HG03558 (cell line): ENCODE data around the gene SLC9A8.
"Not testable (repeated sequence)": the region's sequence is repeated elsewhere in the genome, so short reads cannot be mapped to it uniquely, and the experiment has no call there.

Experiments
- ATAC-seq: cut with Tn5 transposase; IDR thresholded peaks from one replicate; pipeline ENCODE4 v1.9.1; 2021; ENCODE audit warnings: moderate number of reproducible peaks; ENCODE audit not compliant: unreplicated experiment; ENCODE audit errors: extremely low read depth

SLC9A8 gene

DNA sequence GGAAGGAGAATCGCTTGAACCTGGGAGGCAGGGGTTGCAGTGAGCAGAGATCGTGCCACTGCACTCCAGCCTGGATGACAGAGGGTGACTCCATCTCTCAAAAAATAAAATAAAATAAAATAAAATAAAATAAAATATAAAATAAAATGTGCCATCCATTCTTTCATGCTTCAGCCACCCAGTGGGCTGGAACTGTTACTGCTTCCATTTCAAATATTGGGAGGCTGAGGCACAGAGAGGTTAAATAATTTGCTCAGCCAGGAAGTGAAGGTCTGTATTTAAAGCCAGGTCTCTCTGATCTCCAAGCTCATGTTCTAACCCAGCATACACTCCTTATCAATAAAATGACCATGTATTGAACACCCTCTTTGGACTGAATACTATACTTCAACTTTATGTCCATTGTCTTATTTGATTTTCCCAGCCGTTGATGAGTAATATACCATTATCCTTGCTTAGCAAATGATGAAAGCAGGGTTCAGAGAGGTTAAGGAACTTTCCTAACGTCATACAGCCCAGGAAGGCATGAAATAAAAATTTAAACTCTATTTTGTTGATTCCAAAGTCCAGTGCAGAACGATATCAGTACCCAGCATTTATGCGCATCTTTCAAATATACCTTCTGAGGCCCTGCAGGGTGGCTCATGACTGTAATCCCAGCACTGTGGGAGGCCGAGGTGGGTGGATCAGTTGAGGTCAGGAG lies 25.8 kb upstream of the SLC9A8 start:
- no peak for ATAC-seq

DNA sequence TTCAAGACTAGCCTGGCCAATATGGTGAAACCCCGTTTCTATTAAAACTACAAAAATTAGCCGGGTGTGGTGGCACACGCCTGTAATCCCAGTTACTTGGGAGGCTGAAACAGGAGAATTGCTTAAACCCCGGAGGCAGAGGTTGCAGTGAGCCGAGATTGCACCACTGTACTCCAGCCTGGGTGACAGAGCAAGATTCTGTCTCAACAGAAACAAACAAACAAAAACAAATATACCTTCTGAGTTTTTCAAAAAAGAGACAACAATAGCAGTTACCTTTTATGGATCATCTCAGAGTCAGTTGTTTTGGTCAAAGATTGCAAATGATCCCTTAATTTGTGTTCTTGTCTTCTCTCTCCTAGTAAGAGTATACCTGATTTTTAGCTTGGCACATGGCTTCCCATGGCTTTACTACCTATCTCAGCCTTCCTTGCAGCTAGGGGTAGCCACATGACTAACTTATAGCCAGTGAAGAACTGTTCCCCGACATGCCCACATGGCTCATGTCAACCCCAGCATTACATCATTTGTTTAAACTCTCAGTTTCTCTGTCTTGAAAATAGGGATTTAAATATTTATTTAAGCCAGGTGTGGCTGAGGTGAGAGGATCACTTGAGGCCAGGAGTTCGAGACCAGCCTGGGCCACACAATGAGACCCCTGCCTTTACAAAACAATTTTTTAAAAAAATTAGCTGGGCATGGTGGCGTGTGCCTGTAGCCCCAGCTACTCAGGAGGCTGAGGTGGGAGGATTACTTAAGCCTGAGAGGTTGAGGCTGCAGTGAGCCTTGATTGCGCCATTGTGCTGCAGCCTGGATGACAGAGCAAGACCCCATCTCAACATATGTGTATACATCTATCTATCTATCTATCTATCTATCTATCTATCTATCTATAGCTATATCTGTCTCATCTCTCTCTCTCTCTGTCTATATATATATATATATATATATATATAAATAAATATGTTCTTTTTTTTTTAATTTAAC lies 25.0 kb upstream of the SLC9A8 start:
- no peak for ATAC-seq

DNA sequence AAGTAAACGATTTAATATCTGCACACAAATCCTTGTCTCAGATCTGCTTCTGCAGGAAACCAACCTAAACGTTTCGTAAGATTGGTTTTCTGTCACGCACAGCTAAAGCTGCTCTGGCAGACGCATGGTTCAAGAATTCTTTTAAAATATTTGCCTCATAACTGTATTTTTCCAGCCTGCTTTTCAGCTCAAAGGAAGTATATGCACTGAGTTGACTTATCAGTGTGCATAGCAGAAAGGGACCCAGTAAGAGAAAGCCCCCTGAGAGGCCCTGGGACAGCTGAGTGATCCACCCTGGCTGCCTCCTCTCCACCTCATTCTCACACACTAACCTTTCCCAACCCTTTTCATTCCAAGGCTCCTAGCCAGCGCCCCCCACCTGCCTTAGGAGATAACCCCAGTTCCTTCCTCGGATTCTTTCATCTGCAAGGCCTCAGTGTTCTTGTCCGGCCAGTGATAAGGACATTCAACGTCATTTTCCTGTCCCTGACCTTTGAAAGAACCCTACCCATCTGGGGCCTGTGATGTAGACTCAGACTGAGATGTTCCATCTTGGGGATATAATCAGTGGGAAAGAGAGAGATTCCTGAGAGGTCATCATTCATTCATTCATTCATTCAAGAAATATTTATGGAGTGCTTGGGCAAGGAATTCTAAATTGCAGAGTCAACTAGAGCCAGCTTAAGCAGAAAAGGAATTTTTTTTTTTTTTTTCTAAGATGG lies 22.4 kb upstream of the SLC9A8 start:
- ATAC-seq: no peak

DNA sequence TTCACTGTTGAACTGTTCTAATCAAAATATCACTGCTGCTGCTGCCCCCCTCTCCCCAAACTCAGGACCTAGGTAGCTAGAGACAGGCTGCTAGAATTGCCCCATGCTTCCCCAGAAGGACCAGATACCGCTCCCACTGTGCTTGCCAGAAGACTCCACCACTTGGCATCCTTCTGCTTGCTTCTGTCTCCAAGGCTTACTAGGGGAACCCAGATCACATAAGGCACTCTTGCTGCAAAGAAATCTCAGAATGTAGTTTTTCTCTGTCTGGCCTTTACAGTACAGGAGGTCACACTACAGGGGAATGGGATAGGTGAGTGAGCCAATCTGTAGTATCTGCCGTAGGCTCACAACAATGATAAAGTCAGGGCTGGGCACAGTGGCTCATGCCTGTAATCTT lies 21.5 kb upstream of the SLC9A8 start:
- ATAC-seq: no peak

DNA sequence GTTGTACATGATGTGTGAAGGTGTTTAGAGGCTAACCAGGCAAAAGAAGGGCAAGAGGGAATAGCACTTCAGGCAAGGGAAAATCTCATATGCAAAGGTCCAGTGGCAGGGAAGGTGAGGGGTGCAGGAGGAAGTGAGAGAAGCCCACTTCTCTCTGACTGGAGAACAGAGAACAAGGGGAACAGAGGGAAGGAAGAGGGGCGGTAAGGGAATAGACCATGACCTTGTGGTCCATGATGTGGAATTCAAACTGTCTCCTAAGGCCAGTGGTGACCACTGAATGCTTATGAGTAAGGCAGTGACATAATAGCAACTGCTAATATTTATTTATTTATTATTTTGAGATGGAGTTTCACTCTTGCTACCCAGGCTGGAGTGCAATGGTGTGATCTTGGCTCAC lies 20.6 kb upstream of the SLC9A8 start:
- ATAC-seq: no peak

DNA sequence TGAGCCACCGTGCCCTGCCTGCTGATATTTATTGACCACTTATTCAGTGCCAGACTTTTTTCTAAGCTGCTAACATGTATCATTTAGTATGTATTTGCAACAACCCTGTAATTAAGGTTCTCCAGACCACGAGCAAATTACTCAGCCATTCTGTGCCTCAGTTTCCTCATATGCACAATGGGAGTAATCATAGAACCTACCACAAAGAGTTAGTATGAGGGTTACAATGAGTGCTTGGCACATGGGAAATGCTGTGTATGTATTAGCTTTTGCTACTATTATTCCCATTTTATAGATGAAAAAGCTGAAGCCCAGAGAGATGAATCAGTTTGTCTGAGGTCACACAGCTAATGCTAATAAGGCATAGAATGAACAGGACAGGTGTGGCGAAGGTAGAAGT lies 20.0 kb upstream of the SLC9A8 start:
- ATAC-seq: no peak

DNA sequence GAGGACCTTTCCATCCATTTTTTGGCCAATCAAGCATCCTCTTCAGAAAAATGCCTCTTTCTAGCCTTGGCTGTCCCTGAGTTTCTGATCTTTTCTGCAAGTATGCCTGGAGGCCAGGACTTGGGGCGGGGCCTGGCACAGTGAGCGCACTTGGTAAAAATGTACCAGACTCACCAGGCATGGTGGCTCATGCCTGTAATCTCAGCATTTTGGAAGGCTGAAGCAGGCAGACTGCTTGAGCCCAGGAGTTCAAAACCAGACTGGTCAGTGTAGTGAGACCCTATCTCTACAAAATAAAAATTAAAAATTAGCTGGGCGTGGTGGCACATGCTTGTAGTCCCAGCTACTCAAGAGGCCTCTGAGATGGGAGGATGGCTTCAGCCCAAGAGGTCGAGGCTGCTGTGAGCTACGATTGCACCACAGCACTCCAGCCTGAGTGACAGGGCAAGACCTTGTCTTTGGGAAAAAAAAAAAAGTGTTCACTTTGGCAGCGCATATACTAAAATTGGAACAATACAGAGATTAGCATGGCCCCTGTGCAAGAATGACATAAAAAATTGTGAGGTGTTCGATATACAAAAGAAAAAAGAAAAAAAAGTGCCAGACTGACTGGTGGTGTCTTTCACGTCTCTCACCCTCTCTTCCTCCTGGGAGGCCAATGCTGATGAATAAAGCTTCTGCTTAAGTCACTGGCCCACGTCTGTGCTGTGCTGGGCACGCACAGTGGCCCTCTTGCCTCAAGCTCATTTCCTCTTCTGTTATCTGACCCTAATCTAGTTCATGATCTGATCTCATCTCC lies 18.1 kb upstream of the SLC9A8 start:
- ATAC-seq: no peak

DNA sequence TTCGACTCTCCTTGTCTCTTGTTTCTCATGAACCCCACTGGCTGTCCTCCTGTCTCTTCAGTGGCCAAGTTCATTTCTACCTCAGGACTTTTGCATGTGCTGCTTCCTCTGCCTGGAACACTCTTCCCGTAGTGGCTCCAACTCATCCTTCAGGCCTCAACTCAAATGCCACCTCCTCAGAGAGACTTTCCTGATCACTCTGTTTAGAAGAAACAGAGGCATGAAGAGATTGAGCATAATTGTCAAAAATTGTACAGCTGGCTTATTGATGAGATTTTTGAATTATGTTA lies 17.5 kb upstream of the SLC9A8 start:
- no peak for ATAC-seq

DNA sequence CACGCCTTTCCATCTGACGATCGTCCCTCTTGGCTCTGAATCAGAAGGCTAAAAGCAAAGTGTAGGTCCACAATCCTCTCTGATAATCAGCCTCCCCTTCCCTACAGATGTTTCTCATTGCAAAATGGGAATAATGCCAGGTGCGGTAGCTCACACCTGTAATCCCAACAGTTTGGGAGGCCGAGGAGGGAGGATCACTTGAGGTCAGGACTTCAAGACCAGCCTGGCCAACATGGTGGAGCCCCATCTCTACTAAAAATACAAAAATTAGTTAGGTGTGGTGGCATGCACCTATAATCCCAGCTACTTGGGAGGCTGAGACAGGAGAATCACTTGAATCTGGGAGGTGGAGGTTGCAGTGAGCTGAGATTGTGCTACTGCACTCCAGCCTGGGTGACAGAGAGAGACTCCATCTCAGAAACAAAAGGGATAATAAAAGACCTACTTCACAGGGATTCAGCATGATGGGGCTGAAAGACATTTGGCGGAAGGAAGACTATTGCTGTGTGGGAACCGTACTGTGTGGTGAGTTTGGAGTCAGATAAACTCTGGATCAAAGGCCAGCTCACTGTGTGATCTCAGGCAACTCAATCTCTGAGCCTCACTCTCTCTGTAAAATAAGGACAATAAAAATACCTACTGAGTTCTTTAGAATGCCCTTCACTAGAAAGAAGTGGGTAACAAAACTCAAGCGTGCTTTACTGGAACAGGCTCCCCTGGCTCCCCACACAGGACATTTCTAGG lies 15.9 kb upstream of the SLC9A8 start:
- no peak for ATAC-seq

DNA sequence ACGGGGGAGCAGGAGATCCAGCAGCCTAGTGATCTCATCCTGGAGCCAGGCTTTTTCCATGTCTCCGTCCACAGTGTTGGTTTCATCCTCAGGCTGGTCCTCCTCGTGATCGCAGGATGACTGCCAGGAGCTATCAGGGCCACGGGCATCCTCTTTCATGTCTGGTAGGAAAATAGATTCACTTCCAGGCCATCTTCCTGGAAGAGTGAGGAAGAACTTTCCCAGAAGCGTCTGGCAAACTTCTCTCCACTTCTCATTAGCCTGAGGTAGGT lies 15.3 kb upstream of the SLC9A8 start:
- ATAC-seq: no peak

DNA sequence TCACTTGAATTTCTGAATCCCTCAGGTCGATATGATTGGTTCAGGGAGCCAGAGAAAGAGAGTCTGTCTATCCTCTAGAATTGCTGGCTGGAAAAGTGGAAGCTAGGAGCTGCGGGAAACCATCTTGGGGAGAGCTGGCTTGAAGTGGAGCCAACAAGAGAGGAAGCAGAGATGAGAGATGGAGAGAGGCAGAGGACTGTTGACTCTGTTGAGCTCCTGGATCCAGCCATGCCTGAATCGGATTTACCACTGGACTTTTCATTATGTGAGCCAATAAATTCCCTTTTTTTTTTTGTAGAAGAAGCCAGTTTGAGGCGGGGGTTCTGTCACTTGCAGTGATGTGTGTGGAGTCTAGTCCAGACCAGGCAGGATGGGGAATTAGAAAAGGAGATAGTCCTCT lies 13.9 kb upstream of the SLC9A8 start:
- no peak for ATAC-seq

DNA sequence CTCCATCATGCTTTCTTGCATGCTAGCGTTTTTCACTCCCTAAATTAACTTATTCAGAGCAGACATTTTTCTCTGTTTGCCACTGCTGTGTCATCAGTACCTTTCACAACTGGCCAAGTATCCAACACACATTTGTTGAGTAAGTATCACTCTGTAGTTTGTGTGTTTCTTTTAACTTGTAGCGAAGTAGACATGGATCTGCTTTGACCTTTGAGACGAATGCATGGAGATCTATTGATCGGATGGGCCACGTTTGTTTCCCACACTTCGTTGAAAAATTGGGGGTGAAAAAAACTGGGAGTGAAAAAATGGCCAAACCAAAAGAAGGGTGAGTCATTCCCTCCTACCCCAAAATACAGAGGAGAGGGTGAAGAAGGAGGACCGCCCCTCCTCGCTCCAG lies 12.9 kb upstream of the SLC9A8 start:
- no peak for ATAC-seq

DNA sequence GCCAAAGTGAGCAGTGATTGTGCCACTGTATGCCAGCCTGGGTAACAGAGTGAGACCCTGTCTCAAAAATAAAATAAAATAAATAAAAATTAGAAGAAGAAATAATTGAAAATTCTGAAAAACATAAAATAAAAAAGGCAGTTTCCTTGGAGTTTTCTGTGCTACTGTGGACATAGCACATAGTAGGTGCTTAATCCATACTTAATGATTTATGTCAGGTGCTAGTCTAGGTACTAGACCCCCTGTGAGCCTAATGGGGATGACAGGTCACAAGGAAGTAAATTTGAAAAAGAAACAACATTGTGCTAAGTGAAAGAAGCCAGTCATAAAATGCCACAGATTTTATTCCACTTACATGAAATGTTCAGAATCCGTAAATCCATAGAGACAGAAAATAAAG lies 9.2 kb upstream of the SLC9A8 start:
- ATAC-seq: no peak

DNA sequence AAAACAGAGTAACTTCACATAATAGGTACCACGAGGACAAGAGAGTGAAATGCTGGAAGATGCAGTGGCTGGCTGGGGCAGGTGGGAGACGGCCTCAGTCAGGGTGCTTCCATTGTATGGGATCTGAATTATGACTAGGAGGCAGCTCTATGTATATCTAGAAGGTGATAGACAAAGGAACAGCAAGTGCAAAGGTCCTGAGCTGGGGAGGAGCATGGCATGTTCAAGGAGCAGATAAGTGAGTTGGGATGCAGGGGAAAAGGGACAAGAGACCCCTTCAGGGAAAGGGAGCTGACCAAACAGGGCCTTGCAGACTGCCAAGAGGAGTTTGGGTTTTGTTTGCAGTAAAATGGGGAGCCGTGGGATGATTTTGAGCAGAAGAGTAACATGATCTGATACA lies 8.3 kb upstream of the SLC9A8 start:
- no peak for ATAC-seq

DNA sequence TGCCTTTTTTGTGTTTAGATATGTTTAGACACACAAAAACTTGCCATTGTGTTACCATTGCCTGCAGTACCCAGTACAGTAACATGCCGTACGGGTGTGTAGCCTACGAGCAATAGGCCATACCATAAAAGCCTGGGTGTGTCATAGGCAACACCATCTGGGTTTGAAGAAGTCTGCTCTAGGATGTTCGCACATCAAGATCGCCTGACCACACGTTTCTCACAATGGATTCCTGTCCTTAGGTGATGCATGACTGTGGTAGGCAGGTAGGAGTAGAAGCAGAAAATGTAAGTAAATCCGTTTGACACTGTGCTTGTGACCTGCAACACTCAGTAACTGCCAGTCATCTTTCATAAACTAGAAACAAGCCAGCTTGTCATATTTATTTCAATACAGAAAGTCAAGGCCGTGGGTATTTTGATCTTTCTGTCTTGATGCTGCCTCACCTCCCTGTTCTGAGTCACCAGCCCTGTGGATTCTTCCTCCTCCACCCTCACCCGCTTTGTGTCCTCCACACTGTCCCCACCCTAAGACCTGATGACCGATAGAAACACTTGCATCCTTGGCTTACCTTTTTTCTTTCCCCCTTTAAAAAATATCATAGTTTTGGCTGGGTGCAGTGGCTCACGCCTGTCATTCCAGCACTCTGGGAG lies 7.3 kb upstream of the SLC9A8 start:
- not testable (repeated sequence) for ATAC-seq

DNA sequence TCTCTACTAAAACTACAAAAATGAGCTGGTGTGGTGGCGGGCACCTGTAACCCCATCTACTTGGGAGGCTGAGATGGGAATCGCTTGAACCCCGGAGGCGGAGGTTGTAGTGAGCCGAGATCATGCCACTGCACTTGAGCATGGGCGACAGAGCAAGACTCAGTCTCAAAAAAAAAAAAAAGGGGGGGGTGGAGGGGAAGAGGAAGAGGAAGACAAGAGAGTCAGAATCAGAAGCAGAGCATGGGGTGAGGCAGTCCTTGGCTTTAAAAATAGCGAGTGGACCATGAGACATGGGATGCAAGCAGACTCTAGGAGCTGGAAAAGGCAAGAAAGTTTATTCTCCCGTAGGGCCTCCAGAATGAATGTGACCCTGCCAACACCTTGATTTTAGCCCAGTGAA lies 3.9 kb upstream of the SLC9A8 start:
- ATAC-seq: no peak

DNA sequence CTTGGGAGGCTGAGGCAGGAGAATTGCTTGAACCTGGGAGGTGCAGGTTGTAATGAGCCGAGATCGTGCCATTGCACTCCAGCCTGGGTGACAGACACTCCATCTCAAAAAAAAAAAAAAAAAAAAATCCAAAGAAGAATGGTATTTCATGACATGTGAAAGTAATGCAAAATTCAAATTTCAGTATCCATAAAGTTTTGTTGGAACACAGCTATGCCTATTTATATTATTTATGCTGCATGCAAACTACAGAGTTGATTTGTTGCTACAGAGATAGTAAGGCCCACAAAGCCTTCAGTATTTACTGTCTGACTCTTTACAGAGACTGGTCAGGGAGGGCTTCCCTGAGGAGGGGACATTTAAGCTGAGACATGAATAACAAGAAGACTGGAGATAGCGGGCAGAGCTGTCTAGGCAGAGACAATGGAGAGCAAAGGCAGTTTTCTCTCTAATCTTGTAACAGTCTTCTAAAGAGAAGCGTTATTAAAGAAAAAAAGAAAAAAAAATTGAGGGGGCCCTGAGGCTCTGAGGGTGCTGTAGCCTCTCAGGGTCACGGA lies 2.7 kb upstream of the SLC9A8 start:
- no peak for ATAC-seq

DNA sequence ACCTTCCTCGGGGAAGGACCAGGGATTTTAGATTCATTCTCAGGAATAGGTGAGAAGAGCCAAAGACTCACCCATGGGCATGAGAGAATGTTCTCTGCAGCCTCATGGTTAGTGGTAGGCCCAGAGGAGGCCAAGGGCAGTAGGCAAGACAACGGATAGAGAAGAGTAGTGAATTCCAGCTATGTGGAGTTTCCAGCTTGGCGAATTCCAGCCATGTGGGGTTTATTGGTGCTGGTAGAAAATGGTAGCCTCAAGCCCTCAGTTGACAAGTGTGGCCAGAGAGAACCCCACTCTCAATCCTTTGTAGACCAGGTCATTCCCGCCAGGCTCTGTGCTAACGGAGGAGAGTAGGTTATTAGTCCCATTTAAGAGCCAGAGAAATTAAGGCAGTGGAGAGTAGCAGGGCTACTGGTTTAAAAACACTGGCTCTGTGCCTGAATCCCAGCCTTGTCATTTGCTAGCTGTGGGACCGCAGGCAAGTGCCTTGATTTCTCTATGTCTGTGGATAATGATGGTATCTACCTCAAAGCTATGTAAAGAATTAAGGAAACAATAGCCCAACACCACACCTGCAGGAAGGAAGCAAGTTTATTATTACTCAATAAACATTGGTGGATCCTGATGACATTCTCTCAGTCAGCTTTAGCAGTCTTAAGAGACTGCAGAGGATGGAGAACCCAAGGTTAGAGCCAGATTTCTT lies 2.0 kb upstream of the SLC9A8 start:
- no peak for ATAC-seq
